Fibroblast of villous mesenchyme (primary cell): ENCODE measurements around the gene MMAB. TPM values are rescaled to one million over a fixed set of nuclear protein-coding genes. Genes with fewer than 3 reads are reported as not detected.

Experiments used
- DNase-seq: peaks from one replicate; pipeline ENCODE4 v3.0.0-alpha.2; 2010; ENCODE audit warnings: low read depth
- H3K4me3 ChIP-seq: 2 replicates; pipeline ENCODE4 v1.5.1; 2011; ENCODE audit warnings: low read depth, mild to moderate bottlenecking, low read length
- CTCF ChIP-seq: IDR thresholded peaks from 2 replicates; pipeline ENCODE4 v1.5.1; 2012; ENCODE audit warnings: low read depth, mild to moderate bottlenecking, low read length; ENCODE audit not compliant: insufficient read depth
- total RNA-seq: library from RNA; depleted of rRNA; stranded (reverse); fragments of >200 nt; gene quantifications from 2 replicates; pipeline ENCODE4 v1.2.3, GENCODE V29; 2012

Gene MMAB
- total RNA-seq, 1 donor, result 34.1 TPM

- no peak for TF ChIP-seq CTCF
- H3K4me3 ChIP-seq, result no peak overlapping the region
- no peak for DNase-seq
These were observed 55.7 kb downstream of the MMAB start for GRCh38 chr12:109517619-109518018.

- no peak for DNase-seq
- H3K4me3 ChIP-seq, result no peak overlapping the region
- TF ChIP-seq CTCF, result no peak
These were observed 59.3 kb downstream of the MMAB start for GRCh38 chr12:109513977-109514376.

GRCh38 chr12:109513051-109513450 lies 60.3 kb downstream of the MMAB start:
- DNase-seq, result no peak
- H3K4me3 ChIP-seq, result no peak overlapping the region
- TF ChIP-seq CTCF, result no peak

- peak; percentile 22 for DNase-seq
- no peak overlapping the region for H3K4me3 ChIP-seq
- TF ChIP-seq CTCF, result no peak
These were observed 60.7 kb downstream of the MMAB start for GRCh38 chr12:109512608-109513007.

- no peak overlapping the region for H3K4me3 ChIP-seq
- DNase-seq, result no peak
- TF ChIP-seq CTCF, result no peak
These were observed 63.1 kb downstream of the MMAB start for GRCh38 chr12:109510196-109510595.

GRCh38 chr12:109504068-109504467 lies 69.2 kb downstream of the MMAB start:
- TF ChIP-seq CTCF, result no peak
- H3K4me3 ChIP-seq, result no peak overlapping the region
- DNase-seq, result no peak

Other genes with a start within 250 kb of the MMAB start
- not detected in 2 replicates for gene MYO1H, start 225.6 kb downstream of the MMAB start, total RNA-seq
- 105 and 129 TPM in 2 replicates for gene KCTD10, start 96.2 kb downstream of the MMAB start, total RNA-seq
- 34.1 and 51.4 TPM in 2 replicates for gene UBE3B, start 95.9 kb downstream of the MMAB start, total RNA-seq
- 29.8 and 30.0 TPM in 2 replicates for gene MVK, start 290 bp upstream of the MMAB start, total RNA-seq
- gene FAM222A, start 140.3 kb upstream of the MMAB start, total RNA-seq, result 0.32 and 0.43 TPM in 2 replicates